ENCODE data around the gene TBPL2.

The TBPL2 gene

DNA sequence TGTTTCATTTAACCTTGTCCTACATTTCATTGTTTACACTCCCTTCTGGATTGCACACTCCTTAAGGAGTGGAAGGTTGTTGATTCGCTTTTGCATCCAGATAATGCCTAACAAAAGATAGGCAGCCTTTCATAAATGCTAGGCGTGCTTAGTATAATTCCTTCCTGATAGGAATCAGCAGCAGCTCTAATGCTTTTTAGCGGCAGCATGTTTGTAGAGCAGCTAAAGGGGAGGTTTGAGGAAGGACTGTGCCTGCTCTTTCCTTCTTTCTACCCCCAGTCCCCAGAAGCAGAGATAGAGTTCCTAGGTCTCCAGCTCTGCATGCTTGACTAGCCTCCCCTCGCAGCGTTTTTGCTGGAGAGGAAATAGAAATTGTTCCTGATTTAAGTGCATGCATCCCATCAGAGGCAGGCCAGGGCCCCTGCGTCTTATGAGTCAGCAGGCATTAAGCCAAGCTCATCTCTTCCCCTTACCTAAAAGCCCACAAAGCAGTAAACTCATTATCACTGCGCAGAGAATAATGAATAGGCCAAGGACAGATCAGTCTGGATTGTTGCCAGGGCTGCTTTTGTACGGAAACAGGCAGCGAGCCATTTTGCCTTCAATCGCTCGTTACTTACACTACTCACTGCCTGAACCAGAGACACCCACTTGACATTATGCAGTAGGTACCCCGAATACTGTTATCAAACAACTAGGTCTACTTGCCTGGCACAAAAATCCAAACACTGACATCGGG, 14.0 kb upstream of the TBPL2 start:
- H3K4me1 ChIP-seq (ENCODE audit: control insufficient read depth in 1 of 2, insufficient read depth in 1 of 2, low read depth in 1 of 2, low read length in 1 of 2): peaks cover 6 to 12% of the 10 kb centered on the region in 2 experiments

DNA sequence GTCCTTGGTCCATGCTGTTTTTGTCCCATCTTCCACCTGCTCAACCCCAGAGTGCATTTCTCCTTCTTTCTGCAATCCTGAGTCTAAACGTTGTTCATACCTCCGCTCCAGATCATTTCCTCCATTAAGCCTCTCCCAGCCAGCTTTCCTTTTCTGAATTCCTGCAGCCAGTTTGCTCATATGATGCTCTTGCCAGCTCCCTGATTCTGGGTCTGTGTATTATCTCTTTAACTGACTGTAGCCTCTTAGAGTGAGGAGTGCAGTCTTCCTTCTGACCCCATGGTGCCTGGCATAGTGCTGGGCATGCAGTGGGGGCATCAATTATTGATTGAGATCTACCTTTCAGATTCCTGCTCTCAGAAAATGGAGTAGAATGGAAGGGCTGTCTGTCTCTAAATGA, 11.5 kb upstream of the TBPL2 start:
- TF ChIP-seq, protein P1, sequence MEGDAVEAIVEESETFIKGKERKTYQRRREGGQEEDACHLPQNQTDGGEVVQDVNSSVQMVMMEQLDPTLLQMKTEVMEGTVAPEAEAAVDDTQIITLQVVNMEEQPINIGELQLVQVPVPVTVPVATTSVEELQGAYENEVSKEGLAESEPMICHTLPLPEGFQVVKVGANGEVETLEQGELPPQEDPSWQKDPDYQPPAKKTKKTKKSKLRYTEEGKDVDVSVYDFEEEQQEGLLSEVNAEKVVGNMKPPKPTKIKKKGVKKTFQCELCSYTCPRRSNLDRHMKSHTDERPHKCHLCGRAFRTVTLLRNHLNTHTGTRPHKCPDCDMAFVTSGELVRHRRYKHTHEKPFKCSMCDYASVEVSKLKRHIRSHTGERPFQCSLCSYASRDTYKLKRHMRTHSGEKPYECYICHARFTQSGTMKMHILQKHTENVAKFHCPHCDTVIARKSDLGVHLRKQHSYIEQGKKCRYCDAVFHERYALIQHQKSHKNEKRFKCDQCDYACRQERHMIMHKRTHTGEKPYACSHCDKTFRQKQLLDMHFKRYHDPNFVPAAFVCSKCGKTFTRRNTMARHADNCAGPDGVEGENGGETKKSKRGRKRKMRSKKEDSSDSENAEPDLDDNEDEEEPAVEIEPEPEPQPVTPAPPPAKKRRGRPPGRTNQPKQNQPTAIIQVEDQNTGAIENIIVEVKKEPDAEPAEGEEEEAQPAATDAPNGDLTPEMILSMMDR (IDR thresholded peaks at IDR 0.05): no peak
- Histone ChIP-seq H3K4me1 (ENCODE audit: control insufficient read depth in 1 of 2, insufficient read depth in 1 of 2, low read depth in 1 of 2, low read length in 1 of 2) (peaks cover 6 to 12% of the 10 kb centered on the region in 2 experiments), H3K36me3 (no peaks in the 10 kb centered on the region), H3K4me3 (ENCODE audit: low read depth in 1 of 2, low read length in 1 of 2) (no peak overlapping the region), H3K27me3 (peaks cover 7% of the 10 kb centered on the region), H3K9me3 (no peaks in the 10 kb centered on the region), H3K27ac (no peak overlapping the region)

More for the DNA sequence above, 14.0 kb upstream of the TBPL2 start:
- Histone ChIP-seq H3K4me3 (ENCODE audit: low read depth in 1 of 2, low read length in 1 of 2) (no peak overlapping the region), H3K27ac (no peak overlapping the region), H3K36me3 (no peaks in the 10 kb centered on the region), H3K27me3 (peaks cover 7% of the 10 kb centered on the region), H3K9me3 (no peaks in the 10 kb centered on the region)
- TF ChIP-seq, protein P1 (IDR thresholded peaks at IDR 0.05): no peak

DNA sequence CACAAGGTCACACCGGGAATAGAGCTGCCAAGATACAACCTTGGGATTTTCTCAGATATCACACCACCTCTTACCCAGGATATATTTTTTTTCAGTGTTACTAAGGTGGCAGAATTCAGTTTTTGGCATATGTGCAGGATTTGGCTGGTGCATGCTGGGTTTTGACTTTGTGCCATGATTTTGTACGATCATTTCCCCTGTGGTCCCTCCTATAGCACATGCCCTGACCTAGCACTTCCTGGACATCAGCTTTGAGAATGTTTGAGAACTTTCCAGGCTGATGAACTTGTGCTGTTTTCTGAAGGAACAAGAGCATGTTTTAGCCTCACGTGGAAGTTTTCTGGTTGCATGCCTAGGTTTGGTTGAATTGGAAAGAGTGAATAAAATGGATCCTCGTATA, 11.0 kb upstream of the TBPL2 start:
- TF ChIP-seq, protein P1 (IDR thresholded peaks at IDR 0.05): no peak
- no peaks in the 10 kb centered on the region for H3K9me3 ChIP-seq
- H3K27ac ChIP-seq: no peak overlapping the region
- H3K4me3 ChIP-seq (ENCODE audit: low read depth in 1 of 2, low read length in 1 of 2): no peak overlapping the region
- no peaks in the 10 kb centered on the region for H3K36me3 ChIP-seq
- H3K27me3 ChIP-seq: peaks cover 7% of the 10 kb centered on the region
- H3K4me1 ChIP-seq (ENCODE audit: control insufficient read depth in 1 of 2, insufficient read depth in 1 of 2, low read depth in 1 of 2, low read length in 1 of 2): peaks cover 6 to 12% of the 10 kb centered on the region in 2 experiments

DNA sequence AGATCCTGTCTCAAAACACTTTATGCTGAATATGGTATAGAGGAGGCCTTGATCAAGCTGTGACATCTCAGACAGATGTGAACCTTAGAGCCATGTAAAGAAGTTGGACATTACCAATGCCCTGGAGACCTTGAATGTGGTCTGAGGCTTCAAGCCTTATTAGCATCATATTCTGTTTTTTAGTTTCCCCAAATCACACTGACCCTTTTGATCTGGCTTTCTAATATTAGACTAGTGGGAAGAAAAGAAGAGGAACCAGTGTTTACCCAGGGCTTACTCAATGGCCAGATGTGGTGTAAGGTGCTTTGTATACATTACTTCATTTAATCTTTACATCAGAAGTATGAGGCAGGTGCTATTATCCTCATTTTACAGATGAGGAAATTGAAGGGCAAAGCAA, 10.6 kb upstream of the TBPL2 start:
- TF ChIP-seq, protein P1 (IDR thresholded peaks at IDR 0.05): no peak
- peaks cover 6 to 12% of the 10 kb centered on the region in 2 experiments for H3K4me1 ChIP-seq (ENCODE audit: control insufficient read depth in 1 of 2, insufficient read depth in 1 of 2, low read depth in 1 of 2, low read length in 1 of 2)
- no peaks in the 10 kb centered on the region for H3K9me3 ChIP-seq
- H3K36me3 ChIP-seq: no peaks in the 10 kb centered on the region
- no peak overlapping the region for H3K4me3 ChIP-seq (ENCODE audit: low read depth in 1 of 2, low read length in 1 of 2)
- no peak overlapping the region for H3K27ac ChIP-seq
- peaks cover 7% of the 10 kb centered on the region for H3K27me3 ChIP-seq

DNA sequence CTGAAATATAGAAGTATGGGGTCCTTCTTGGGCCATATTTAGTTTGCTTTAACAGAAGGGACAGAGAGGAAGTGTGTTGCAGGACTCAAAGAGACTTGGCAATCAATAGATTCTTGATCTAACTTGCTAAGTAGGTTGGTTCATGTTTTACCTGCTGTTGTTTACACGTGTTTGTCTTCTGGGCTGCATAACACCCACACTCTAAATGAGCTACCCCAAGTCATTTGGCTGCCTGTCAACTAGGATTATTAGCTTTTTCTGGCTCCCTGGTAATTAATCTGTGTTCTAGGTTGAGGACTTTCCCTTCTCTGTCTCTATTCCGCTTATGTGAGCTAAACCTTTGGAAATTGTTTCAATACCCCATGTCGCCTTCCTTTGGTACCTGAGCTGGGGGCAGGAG, 10.1 kb upstream of the TBPL2 start:
- Histone ChIP-seq H3K27ac (no peak overlapping the region), H3K9me3 (no peaks in the 10 kb centered on the region), H3K27me3 (peaks cover 7% of the 10 kb centered on the region), H3K36me3 (no peaks in the 10 kb centered on the region), H3K4me3 (ENCODE audit: low read depth in 1 of 2, low read length in 1 of 2) (no peak overlapping the region), H3K4me1 (ENCODE audit: control insufficient read depth in 1 of 2, insufficient read depth in 1 of 2, low read depth in 1 of 2, low read length in 1 of 2) (peaks cover 6 to 12% of the 10 kb centered on the region in 2 experiments)
- TF ChIP-seq, protein P1 (IDR thresholded peaks at IDR 0.05): no peak

Measured in neutrophil (primary cell).